ENCODE results near the gene CEP20. TPM values are rescaled to one million over a fixed set of nuclear protein-coding genes. Genes with fewer than 3 reads are reported as not detected.

The CEP20 gene
- total RNA-seq, 1 experiment from 2014 or later, result 94.3 TPM

- peaks cover 12% of the 10 kb centered on the region for H3K36me3 ChIP-seq (ENCODE audit: control insufficient read depth, insufficient read depth, low read length)
- TF ChIP-seq POLR2AphosphoS5 (IDR thresholded peaks at IDR 0.05; ENCODE audit: low read depth, low read length), result no peak
- no peak for TF ChIP-seq TCF7L2 (IDR thresholded peaks at IDR 0.05; ENCODE audit: low read depth, low read length)
- no peak for TF ChIP-seq SIN3A (IDR thresholded peaks at IDR 0.05; ENCODE audit: borderline replicate concordance, insufficient read depth, low read depth, low read length)
- no peak for TF ChIP-seq CTCF (IDR thresholded peaks at IDR 0.05)
- TF ChIP-seq REST (IDR thresholded peaks at IDR 0.05; ENCODE audit: insufficient read depth in 1 of 2, low read depth in 2 of 2, low read length in 1 of 2), result no peak
- no peak for ATAC-seq
- ChIA-PET CTCF (no interaction called here), POLR2A (no interaction called here)
- no TSS peak for BruUV-seq (replicated peaks)
- no peak for DNase-seq (ENCODE audit: low read depth, low spot score)
- H3K4me1 ChIP-seq (ENCODE audit: control insufficient read depth, insufficient read depth, low read length), result peaks cover 9% of the 10 kb centered on the region
- H3K4me3 ChIP-seq (ENCODE audit: low read depth in 2 of 2, low read length in 2 of 2), result no peak overlapping the region
- in situ Hi-C loops (cut with HindIII; ENCODE audit: low pct_unique_long_range_greater_than_20kb, low sequenced_read_pairs) (no loop called here), intact Hi-C loops (cut with micrococcal nuclease; ENCODE audit: unreplicated experiment) (no loop called here)
- no peaks in the 10 kb centered on the region for H3K9me3 ChIP-seq (ENCODE audit: control insufficient read depth, insufficient read depth, low read depth, low read length)
- H3K27me3 ChIP-seq (ENCODE audit: control insufficient read depth, insufficient read depth, low read length), result peaks cover 9% of the 10 kb centered on the region
- no peak overlapping the region for H3K27ac ChIP-seq (ENCODE audit: low read length)
These were observed 26.4 kb downstream of the CEP20 start for GRCh38 chr16:15861996-15862395.

GRCh38 chr16:15858921-15859668 is 29.3 kb downstream of the CEP20 start:
- POLR2A ChIA-PET, result no interaction called here
- in situ Hi-C loops (cut with HindIII; ENCODE audit: low pct_unique_long_range_greater_than_20kb, low sequenced_read_pairs), result no loop called here
- Histone ChIP-seq H3K27ac (ENCODE audit: low read length) (no peak overlapping the region), H3K36me3 (ENCODE audit: control insufficient read depth, insufficient read depth, low read length) (no peaks in the 10 kb centered on the region), H3K9me3 (ENCODE audit: control insufficient read depth, insufficient read depth, low read depth, low read length) (no peaks in the 10 kb centered on the region), H3K27me3 (ENCODE audit: control insufficient read depth, insufficient read depth, low read length) (peaks cover 25% of the 10 kb centered on the region), H3K4me1 (ENCODE audit: control insufficient read depth, insufficient read depth, low read length) (peaks cover 11% of the 10 kb centered on the region), H3K4me3 (ENCODE audit: low read depth in 2 of 2, low read length in 2 of 2) (no peak overlapping the region)
- TF ChIP-seq SIN3A (IDR thresholded peaks at IDR 0.05; ENCODE audit: borderline replicate concordance, insufficient read depth, low read depth, low read length) (no peak), TCF7L2 (IDR thresholded peaks at IDR 0.05; ENCODE audit: low read depth, low read length) (no peak), REST (IDR thresholded peaks at IDR 0.05; ENCODE audit: insufficient read depth in 1 of 2, low read depth in 2 of 2, low read length in 1 of 2) (no peak)
- ATAC-seq (no peak), DNase-seq (ENCODE audit: low read depth, low spot score) (no peak)
- CTCF ChIA-PET, result interaction anchor here (0.8 kb wide), 1 partner anchor 81 kb away, joined by 3 read pairs; no protein-coding TSS in a partner anchor
- BruUV-seq (replicated peaks), result no TSS peak
- intact Hi-C loops (cut with micrococcal nuclease; ENCODE audit: unreplicated experiment), result no loop called here
